HepG2 (cell line): ENCODE measurements around the gene GPS1. TPM values are rescaled to one million over a fixed set of nuclear protein-coding genes. Genes with fewer than 3 reads are reported as not detected.

Experiments
- HES4 ChIP-seq: sonication (generic); formaldehyde crosslinking; IDR thresholded peaks from 2 replicates; pipeline ENCODE4 v1.9.0; 2021; ENCODE audit warnings: mild to moderate bottlenecking, missing genetic modification reagents, borderline replicate concordance
- HNRNPLL ChIP-seq: fragments of 200-400 bp; formaldehyde crosslinking; IDR thresholded peaks from 2 replicates; pipeline ENCODE4 v1.6.1; 2017; ENCODE audit warnings: mild to moderate bottlenecking, low read depth, low read length; ENCODE audit not compliant: poor library complexity, severe bottlenecking
- KDM4B ChIP-seq: sonication (generic); formaldehyde crosslinking; IDR thresholded peaks from 2 replicates; pipeline ENCODE4 v1.4.0; 2020; ENCODE audit warnings: missing genetic modification reagents
- PCBP1 ChIP-seq: fragments of 200-400 bp; formaldehyde crosslinking; IDR thresholded peaks from 2 replicates; pipeline ENCODE4 v1.6.1; 2017; ENCODE audit warnings: mild to moderate bottlenecking, low read depth, low read length, borderline replicate concordance
- POGK ChIP-seq: sonication (generic); formaldehyde crosslinking; conservative IDR thresholded peaks from 2 replicates; pipeline ENCODE4 v1.8.0; 2022; ENCODE audit warnings: mild to moderate bottlenecking, moderate library complexity, missing genetic modification reagents
- REL ChIP-seq: sonication (generic); formaldehyde crosslinking; conservative IDR thresholded peaks from 2 replicates; pipeline ENCODE4 v1.8.0; 2022; ENCODE audit warnings: mild to moderate bottlenecking, missing genetic modification reagents, moderate library complexity
- SMARCC2 ChIP-seq: fragments of 450-650 bp; IDR thresholded peaks from 2 replicates; pipeline ENCODE4 v1.6.1; 2017; ENCODE audit warnings: antibody characterized with exemption, mild to moderate bottlenecking
- STAG1 ChIP-seq: sonication (generic); formaldehyde crosslinking; IDR thresholded peaks from 2 replicates; pipeline ENCODE4 v1.4.0; 2020; ENCODE audit warnings: missing genetic modification reagents
- ZBTB14 ChIP-seq: sonication (generic); formaldehyde crosslinking; IDR thresholded peaks from 2 replicates; pipeline ENCODE4 v1.4.0; 2020; ENCODE audit warnings: missing genetic modification reagents
- ZFX ChIP-seq: sonication (generic); formaldehyde crosslinking; IDR thresholded peaks from 2 replicates; pipeline ENCODE4 v1.4.0; 2020; ENCODE audit warnings: mild to moderate bottlenecking, low read depth, missing genetic modification reagents, moderate library complexity
- ZIK1 ChIP-seq: sonication (generic); formaldehyde crosslinking; IDR thresholded peaks from 2 replicates; pipeline ENCODE4 v1.5.0; 2020; ENCODE audit warnings: mild to moderate bottlenecking, low read depth, missing genetic modification reagents, borderline replicate concordance
- ZMYM4 ChIP-seq: sonication (generic); formaldehyde crosslinking; IDR thresholded peaks from 2 replicates; pipeline ENCODE4 v1.8.1; 2023; ENCODE audit warnings: mild to moderate bottlenecking, missing genetic modification reagents
- ZNF101 ChIP-seq: sonication (generic); formaldehyde crosslinking; IDR thresholded peaks from 2 replicates; pipeline ENCODE4 v1.4.0; 2020; ENCODE audit warnings: mild to moderate bottlenecking, low read depth, missing genetic modification reagents, borderline replicate concordance
- ZNF12 ChIP-seq: sonication (generic); formaldehyde crosslinking; IDR thresholded peaks from 2 replicates; pipeline ENCODE4 v1.5.0; 2020; ENCODE audit warnings: missing genetic modification reagents
- ZNF253 ChIP-seq: sonication (generic); formaldehyde crosslinking; IDR thresholded peaks from 2 replicates; pipeline ENCODE4 v1.8.0; 2022; ENCODE audit warnings: mild to moderate bottlenecking, missing genetic modification reagents, borderline replicate concordance
- ZNF354B ChIP-seq: sonication (generic); formaldehyde crosslinking; IDR thresholded peaks from 2 replicates; pipeline ENCODE4 v1.8.0; 2022; ENCODE audit warnings: mild to moderate bottlenecking, missing genetic modification reagents
- ZNF558 ChIP-seq: sonication (generic); formaldehyde crosslinking; IDR thresholded peaks from 2 replicates; pipeline ENCODE4 v1.9.0; 2022; ENCODE audit warnings: mild to moderate bottlenecking, missing genetic modification reagents, borderline replicate concordance
- ZNF563 ChIP-seq: sonication (generic); formaldehyde crosslinking; IDR thresholded peaks from 2 replicates; pipeline ENCODE4 v1.8.0; 2022; ENCODE audit warnings: mild to moderate bottlenecking, moderate library complexity, missing genetic modification reagents
- ZNF570 ChIP-seq: sonication (generic); formaldehyde crosslinking; IDR thresholded peaks from 2 replicates; pipeline ENCODE4 v1.4.0; 2020; ENCODE audit warnings: mild to moderate bottlenecking, missing genetic modification reagents, borderline replicate concordance
- ZNF746 ChIP-seq: sonication (generic); formaldehyde crosslinking; IDR thresholded peaks from 2 replicates; pipeline ENCODE4 v1.8.0; 2022; ENCODE audit warnings: mild to moderate bottlenecking, missing genetic modification reagents
- ZNF75D ChIP-seq: sonication (generic); formaldehyde crosslinking; IDR thresholded peaks from 2 replicates; pipeline ENCODE4 v1.8.1; 2023; ENCODE audit warnings: missing genetic modification reagents, mild to moderate bottlenecking, borderline replicate concordance
- ZNF761 ChIP-seq: sonication (generic); formaldehyde crosslinking; conservative IDR thresholded peaks from 2 replicates; pipeline ENCODE4 v1.4.0; 2020; ENCODE audit warnings: mild to moderate bottlenecking, missing genetic modification reagents
- ZNF780A ChIP-seq: sonication (generic); formaldehyde crosslinking; IDR thresholded peaks from 2 replicates; pipeline ENCODE4 v1.8.0; 2022; ENCODE audit warnings: mild to moderate bottlenecking, missing genetic modification reagents, moderate library complexity
- ZNF782 ChIP-seq: sonication (generic); formaldehyde crosslinking; IDR thresholded peaks from 2 replicates; pipeline ENCODE4 v1.4.0; 2020; ENCODE audit warnings: missing genetic modification reagents, mild to moderate bottlenecking, borderline replicate concordance
- polyA plus RNA-seq, 8 experiments: library from polyadenylated mRNA; depleted of rRNA in 3 of 8; stranded (reverse) in 7 of 8; unstranded in 1 of 8; fragments of >200 nt; fragmentation: Illumina TruSeq in 4 of 8; extraction: Trizol in 4 of 8; gene quantifications; 2 replicates each; pipeline versions ENCODE4 v1.2.1 to v1.2.3, GENCODE V29; 2011 to 2016; ENCODE audit warnings: low read depth in 4 of 8, missing spikeins in 1 of 8, mixed read lengths in 1 of 8; ENCODE audit not compliant: insufficient read depth in 1 of 8
- total RNA-seq, 5 experiments: library from RNA; depleted of rRNA; stranded (reverse); fragments of >200 nt; fragmentation: Illumina TruSeq; extraction: Trizol; gene quantifications; 2 replicates each; pipeline ENCODE4 v1.2.3, GENCODE V29; 2016; ENCODE audit warnings: low read depth in 1 of 5
- TF ChIP-seq, protein P1 (sequence below): sonication (generic); formaldehyde crosslinking; IDR thresholded peaks from 2 replicates; pipeline ENCODE4 v1.9.0; 2021; ENCODE audit warnings: missing genetic modification reagents, mild to moderate bottlenecking, borderline replicate concordance

GPS1 gene
- total and polyA plus RNA-seq, 2 of the 13 experiments (the other 11 are each of a cell fraction or from before 2014, with no cell fraction given), result 124 to 128 TPM

DNA sequence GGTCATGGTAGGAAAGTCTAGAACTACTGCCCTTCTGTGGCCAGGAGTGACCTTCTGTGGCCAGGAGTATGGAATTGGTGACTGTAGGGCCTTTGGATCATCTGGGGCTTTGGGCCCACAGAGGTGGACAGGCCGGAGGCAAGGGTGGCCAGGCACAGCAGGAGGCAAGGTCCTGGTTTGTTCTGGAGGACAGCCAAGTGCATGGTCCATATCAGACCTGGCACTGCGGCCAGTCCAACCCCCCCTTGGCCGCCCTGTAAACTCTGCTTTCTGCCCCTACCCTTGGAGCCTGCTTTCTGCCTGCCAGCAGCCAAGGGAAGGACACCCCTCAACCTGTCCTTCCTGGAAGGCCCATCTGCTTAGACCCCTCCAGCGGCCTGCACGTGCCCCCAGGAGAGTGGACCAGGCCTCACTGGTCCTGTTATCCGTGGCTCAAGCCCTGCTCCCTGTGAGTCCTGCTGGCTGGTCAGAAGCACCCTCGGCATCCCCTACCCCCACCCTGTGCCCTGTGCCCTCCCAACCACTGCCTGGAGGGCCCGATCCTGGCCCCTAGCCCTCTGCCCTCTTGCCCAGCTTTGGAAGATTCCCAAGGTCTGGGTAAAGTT is 11.9 kb upstream of the GPS1 start (continued):
- TF ChIP-seq, protein P1, sequence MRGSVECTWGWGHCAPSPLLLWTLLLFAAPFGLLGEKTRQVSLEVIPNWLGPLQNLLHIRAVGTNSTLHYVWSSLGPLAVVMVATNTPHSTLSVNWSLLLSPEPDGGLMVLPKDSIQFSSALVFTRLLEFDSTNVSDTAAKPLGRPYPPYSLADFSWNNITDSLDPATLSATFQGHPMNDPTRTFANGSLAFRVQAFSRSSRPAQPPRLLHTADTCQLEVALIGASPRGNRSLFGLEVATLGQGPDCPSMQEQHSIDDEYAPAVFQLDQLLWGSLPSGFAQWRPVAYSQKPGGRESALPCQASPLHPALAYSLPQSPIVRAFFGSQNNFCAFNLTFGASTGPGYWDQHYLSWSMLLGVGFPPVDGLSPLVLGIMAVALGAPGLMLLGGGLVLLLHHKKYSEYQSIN (CRISPR knock-in tag), result no peak
- no peak for TF ChIP-seq ZNF12 (CRISPR knock-in tag)
- no peak for TF ChIP-seq ZNF253
- TF ChIP-seq HES4, result 0 out of 2 replicates have a peak, but pooled peaks have one; percentile 18
- TF ChIP-seq ZFX (CRISPR knock-in tag), result peak; percentile 88
- TF ChIP-seq ZNF101 (CRISPR knock-in tag), result no peak
- no peak for TF ChIP-seq ZNF570 (CRISPR knock-in tag)
- TF ChIP-seq ZIK1 (CRISPR knock-in tag), result no peak
- no peak for TF ChIP-seq ZNF563
- no peak for TF ChIP-seq ZNF354B (CRISPR knock-in tag)
- no peak for TF ChIP-seq HNRNPLL
- TF ChIP-seq KDM4B (CRISPR knock-in tag), result 0 out of 2 replicates have a peak, but pooled peaks have one; percentile 16
- TF ChIP-seq STAG1 (CRISPR knock-in tag), result no peak
- no peak for TF ChIP-seq ZNF75D
- TF ChIP-seq ZMYM4 (CRISPR knock-in tag), result no peak
- TF ChIP-seq SMARCC2, result no peak
- no peak for TF ChIP-seq ZNF782 (CRISPR knock-in tag)
- TF ChIP-seq ZNF780A (CRISPR knock-in tag), result no peak
- no peak for TF ChIP-seq ZNF746
- TF ChIP-seq POGK (CRISPR knock-in tag), result no peak
- TF ChIP-seq ZNF558, result no peak
- TF ChIP-seq REL (CRISPR knock-in tag), result no peak
- TF ChIP-seq ZBTB14 (CRISPR knock-in tag), result no peak
- 0 out of 2 replicates have a peak, but pooled peaks have one; percentile 71 for TF ChIP-seq PCBP1
- TF ChIP-seq ZNF761, result 0 out of 2 replicates have a peak, but pooled peaks have one; percentile 33
